HG03066 (cell line): ENCODE data around the gene NHLRC2.
"Not testable (repeated sequence)": the region's sequence is repeated elsewhere in the genome, so short reads cannot be mapped to it uniquely, and the experiment has no call there.

ENCODE experiments used
- ATAC-seq: cut with Tn5 transposase; IDR thresholded peaks from one replicate; pipeline ENCODE4 v1.9.1; 2021; ENCODE audit warnings: low read depth; ENCODE audit not compliant: unreplicated experiment

Gene NHLRC2

DNA sequence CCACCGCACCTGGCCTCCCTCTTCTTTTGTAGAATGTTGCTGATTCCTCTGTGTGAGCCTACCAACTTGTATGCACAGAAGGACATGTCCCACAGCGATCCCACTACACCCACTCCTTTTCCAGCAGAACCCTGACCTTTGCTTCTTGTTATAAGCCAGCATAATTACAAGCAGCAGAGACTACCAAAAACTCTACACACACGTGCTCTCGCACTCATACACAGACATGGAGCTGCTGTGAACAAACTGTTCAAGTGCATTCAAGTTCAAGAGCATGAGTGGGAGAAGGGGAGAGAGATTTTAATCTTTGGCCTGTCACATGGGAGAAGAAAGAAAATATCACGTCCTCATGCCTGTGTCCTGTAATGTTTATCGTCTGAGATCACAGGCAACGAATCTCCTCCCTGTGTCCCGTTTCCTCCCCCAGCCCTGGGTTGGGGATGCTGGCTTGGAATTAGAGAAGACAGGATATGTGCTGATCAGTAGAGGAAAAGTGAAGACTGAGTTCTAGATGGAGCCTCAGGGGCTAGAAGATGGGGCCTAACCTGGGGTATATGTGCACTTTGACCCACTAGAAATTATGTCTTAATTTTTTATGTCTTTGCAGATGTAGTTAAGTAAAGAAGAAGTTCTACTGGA lies 79.6 kb downstream of the NHLRC2 start:
- no peak for ATAC-seq

GRCh38 chr10:113937258-113937657 lies 82.8 kb downstream of the NHLRC2 start:
- no peak for ATAC-seq

DNA sequence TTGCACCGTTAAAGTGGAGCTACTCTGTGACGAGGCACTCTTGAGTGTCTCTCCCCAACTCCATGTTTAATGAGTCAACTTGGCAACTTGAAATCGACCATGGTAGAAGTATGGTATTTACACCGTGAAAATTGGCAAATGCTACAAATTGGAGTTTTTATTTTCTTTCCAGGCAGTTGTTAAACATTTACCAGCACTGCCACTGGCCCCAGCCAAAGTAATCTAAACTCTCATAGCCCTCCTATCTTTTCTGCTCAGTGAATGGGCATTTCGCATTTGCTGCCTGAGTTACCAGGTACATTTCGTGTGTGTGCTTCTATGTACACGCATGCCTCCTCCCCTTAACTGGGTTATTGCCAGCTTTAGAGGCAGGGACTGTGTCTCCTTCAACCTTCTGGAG lies 83.3 kb downstream of the NHLRC2 start:
- ATAC-seq: no peak

- ATAC-seq: no peak
Observed at GRCh38 chr10:113939212-113939860, 84.9 kb downstream of the NHLRC2 start.

GRCh38 chr10:113941140-113941539 lies 86.7 kb downstream of the NHLRC2 start:
- no peak for ATAC-seq

GRCh38 chr10:113943196-113943595 lies 88.7 kb downstream of the NHLRC2 start:
- not testable (repeated sequence) for ATAC-seq

DNA sequence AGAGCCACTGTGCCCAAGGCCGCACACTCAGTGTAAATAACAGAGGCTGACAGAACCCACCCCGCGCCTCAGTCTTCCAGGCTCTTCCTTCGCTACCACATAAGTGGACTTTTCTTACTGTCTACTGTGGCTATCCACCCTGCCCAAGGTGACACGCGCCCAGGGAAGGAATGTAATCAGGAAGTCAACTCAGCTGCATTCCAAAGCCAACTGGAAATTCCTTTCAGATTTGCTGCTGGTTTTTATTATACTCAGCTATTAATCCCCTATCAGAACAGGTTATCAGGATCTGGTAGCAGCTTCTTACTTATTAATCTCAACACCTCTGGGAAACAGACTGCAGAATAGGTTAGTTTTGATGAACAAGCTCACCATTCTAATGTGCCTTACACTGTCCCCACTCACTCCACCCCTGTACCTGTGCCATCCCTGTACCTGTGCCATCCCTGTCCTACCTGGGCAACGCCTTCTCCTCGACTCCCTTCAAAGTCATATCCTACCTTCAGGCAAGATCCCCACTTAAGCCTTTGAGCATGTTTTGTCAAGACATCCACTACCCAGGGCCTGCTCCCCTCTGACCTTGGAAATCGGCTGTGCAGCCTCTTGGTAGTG lies 90.7 kb downstream of the NHLRC2 start:
- ATAC-seq: no peak

DNA sequence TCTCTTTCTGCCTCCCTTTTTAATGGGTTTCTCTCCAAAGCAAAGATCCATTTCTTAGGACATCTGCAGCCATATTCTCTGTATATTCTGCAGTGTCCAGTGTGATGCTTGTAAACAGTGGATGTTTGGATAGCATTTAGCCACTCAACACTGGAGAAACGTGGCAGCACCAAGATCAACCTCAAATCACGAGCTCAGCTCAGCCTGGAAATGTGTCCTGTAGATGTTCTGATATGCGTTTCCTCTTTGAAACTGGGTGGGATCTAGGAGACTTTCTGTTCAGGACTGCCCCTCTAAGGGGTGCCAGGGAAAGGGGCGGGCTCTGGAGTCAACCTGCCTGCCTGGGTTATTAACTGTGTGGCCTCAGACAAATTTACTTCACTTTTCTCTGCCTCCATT lies 91.2 kb downstream of the NHLRC2 start:
- no peak for ATAC-seq

DNA sequence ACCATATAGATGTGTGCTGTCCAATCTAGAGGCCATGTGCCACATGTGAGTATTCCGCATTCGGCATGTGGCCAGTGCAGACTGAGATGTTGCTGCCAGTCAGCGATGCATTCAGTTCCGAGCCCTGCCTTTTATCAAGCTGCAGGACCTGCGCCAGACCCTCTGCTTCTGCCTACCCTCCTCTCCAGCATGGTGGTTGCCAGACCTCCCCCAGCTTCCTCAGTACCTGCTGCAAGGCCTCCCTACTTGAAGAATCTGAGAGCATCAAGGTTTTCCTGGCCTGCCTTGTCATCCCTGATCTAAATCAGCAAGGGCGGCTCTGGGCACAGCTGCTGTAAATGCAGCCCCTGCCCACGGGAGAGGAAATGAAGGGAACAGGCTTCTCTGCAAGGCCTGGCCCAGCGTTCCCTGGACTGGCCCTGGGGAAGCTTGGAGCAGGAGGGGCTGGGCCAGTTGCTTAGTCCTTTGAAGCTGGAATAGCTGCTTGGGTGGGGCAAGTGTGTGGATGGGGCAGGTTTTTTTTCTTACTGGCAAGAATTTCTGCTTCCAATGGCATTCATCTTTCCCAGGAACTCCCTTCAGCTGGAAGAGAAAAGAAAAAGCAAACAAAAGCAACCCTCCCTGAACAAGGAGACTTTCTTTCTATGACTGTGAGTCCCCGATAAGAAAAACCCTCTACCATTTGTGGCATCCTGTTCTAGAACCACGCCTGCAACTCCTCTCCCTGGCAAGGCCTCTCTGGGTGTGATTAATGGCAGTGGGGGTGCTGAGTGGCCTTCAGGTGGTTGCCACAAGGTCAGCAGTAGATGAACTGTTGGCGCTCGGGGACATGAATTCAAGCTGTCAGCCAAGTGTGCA lies 93.0 kb downstream of the NHLRC2 start:
- no peak for ATAC-seq

DNA sequence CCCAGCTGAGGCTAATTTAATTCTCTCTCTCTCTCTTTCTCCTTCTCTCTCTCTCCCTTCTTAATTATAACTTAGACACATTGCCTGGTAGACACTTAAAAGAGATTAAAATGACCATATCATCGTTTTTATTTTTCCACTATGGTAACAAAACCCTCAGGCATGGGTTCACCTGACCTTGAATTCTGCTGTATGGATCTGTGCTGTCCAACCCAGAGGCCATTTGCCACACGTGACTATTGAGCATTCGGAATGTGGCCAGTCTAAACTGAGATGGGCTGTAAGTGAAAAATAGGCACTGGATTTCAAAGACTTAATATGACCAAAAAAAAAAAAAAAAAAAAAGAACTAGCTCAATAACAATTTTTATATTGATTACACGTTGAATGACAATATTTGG lies 93.6 kb downstream of the NHLRC2 start:
- no peak for ATAC-seq

- no peak for ATAC-seq
Observed at GRCh38 chr10:113950268-113950667, 95.8 kb downstream of the NHLRC2 start.

- ATAC-seq: no peak
Observed at GRCh38 chr10:113953505-113954272, 99.2 kb downstream of the NHLRC2 start.

DNA sequence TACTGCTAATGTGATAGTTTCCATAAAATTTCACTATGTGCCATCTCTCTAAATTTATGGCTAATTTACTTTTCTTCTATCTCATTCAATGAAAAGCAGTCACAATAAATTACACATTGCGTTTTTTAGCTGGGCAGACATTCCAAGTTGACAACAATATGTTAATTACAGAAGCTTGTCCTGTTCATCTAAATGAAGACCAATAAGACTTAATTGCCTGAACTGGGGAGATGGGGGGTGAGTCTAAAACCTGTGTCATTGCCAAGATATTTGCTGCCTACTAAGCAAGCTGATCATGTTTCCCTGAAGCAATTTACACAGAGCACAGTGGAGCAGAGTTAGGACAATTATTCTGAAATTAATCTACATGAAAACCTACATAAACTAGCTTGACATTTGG lies 99.9 kb downstream of the NHLRC2 start:
- no peak for ATAC-seq

DNA sequence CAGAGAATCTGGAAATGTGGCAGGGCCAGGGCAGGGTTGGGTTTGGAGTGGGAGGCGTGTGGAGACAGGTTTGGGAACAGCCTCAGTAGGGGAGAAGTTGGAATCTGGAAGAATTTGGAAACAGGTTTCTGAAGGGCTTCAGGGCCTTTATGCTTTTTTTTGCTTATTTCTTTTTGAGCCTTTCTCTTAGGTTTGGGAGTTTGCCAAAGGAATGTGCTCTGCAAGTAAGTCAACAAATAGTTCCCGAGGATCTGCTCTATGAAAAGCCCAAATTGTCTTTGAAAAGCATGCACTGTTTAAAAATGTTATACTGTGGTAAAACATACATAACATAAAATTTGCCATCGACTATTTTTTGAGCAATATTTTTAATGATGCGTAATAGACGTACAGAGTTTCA lies 102.6 kb downstream of the NHLRC2 start:
- no peak for ATAC-seq

GRCh38 chr10:113958631-113959382 lies 104.3 kb downstream of the NHLRC2 start:
- ATAC-seq: no peak

GRCh38 chr10:113959383-113959760 lies 104.9 kb downstream of the NHLRC2 start:
- peak; percentile 44 for ATAC-seq

DNA sequence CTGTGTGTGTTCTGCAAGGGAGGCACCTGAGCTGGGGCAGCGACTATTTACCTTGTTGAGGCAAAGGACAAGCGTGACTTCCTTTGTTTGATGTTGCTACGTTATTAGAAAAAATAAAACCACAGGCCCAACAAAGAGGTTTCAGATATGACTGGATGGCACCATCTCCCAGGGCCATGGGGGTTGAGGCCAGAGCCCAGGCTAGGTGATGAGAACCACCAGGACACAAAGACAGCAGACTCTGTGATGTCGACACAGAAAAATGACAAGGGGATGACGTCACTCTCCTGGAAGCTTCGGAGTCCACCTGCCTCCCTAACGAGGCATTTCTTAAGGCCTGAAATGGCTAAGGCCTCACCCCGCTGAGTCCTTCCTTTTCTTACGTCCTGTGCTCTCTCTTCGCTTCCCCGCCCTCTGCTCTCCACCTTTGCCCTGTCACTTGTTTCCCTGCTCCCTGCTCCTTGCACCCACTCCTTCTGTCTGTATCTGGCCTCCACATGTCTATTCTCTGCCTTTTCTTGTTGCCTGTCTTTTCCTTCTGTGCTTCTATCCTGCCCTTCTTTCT lies 106.2 kb downstream of the NHLRC2 start:
- ATAC-seq: no peak

GRCh38 chr10:113961182-113962031 lies 106.9 kb downstream of the NHLRC2 start:
- peak; percentile 43 for ATAC-seq

- ATAC-seq: no peak
Observed at GRCh38 chr10:113965077-113965476, 110.6 kb downstream of the NHLRC2 start.
